Upper lobe of left lung (tissue), 4 donors: Measurements from ENCODE around the gene SPATA12.

Experiments
- POLR2A ChIP-seq, 4 donors: fragments of 450-650 bp; IDR thresholded peaks; one replicate each; pipeline ENCODE4 v1.5.1; 2016 to 2017; ENCODE audit warnings: antibody characterized with exemption in 4 of 4, mild to moderate bottlenecking in 2 of 4
- POLR2AphosphoS5 ChIP-seq, 2 donors: sonication (generic); formaldehyde crosslinking; IDR thresholded peaks; one replicate each; pipeline ENCODE4 v1.5.1; 2017; ENCODE audit warnings: antibody characterized with exemption in 2 of 2
- TF ChIP-seq, protein P1 (sequence below), 6 experiments: fragments of 450-650 bp in 4 of 6; fragments of 200-600 bp in 2 of 6; sonication (generic) in 2 of 6; IDR thresholded peaks; one replicate each; pipeline ENCODE4 v1.5.1; 2016 to 2019; ENCODE audit warnings: antibody characterized with exemption in 6 of 6

DNA sequence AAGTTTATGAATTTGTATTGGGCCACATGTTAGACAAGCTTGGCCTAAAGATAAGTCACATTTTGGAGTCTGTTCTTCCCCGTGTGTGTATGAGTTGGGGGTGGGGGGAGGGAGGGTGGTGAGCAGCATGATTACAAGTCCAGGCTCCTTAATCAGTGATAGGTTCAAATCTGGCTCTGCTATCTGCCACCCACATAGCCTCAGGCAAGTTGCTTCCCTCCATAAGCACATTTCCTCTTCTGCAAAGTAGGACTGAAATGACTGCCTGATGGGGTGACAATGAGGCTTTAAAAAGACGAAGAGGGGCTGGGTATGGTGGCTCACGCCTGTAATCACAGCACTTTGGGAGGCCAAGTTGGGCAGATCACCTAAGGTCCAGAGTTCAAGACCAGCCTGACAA lies 1.1 kb upstream of the SPATA12 start:
- TF ChIP-seq POLR2AphosphoS5 (IDR thresholded peaks at IDR 0.05) (no peak), POLR2A (IDR thresholded peaks at IDR 0.05) (no peak)
- TF ChIP-seq, protein P1, sequence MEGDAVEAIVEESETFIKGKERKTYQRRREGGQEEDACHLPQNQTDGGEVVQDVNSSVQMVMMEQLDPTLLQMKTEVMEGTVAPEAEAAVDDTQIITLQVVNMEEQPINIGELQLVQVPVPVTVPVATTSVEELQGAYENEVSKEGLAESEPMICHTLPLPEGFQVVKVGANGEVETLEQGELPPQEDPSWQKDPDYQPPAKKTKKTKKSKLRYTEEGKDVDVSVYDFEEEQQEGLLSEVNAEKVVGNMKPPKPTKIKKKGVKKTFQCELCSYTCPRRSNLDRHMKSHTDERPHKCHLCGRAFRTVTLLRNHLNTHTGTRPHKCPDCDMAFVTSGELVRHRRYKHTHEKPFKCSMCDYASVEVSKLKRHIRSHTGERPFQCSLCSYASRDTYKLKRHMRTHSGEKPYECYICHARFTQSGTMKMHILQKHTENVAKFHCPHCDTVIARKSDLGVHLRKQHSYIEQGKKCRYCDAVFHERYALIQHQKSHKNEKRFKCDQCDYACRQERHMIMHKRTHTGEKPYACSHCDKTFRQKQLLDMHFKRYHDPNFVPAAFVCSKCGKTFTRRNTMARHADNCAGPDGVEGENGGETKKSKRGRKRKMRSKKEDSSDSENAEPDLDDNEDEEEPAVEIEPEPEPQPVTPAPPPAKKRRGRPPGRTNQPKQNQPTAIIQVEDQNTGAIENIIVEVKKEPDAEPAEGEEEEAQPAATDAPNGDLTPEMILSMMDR (IDR thresholded peaks at IDR 0.05), result no peak
